ENCODE measurements around the gene CTNNBL1.

Gene CTNNBL1

GRCh38 chr20:37692459-37693166 lies 1.2 kb upstream of the CTNNBL1 start:
- Histone ChIP-seq H3K36me3 (ENCODE audit: control insufficient read depth, insufficient read depth, low read length) (no peaks in the 10 kb centered on the region), H3K4me3 (replicated peaks; ENCODE audit: low read depth, low read length) (no peak overlapping the region), H3K27me3 (replicated peaks; ENCODE audit: control insufficient read depth, insufficient read depth, low read length) (no peaks in the 10 kb centered on the region)
- DNase-seq (ENCODE audit: extremely low read depth, insufficient read length) = no peak
- no peak for TF ChIP-seq CTCF (IDR thresholded peaks at IDR 0.05; ENCODE audit: insufficient read depth, low read length, poor library complexity, severe bottlenecking)

GRCh38 chr20:37693242-37693634 lies 592 bp upstream of the CTNNBL1 start:
- Histone ChIP-seq H3K36me3 (ENCODE audit: control insufficient read depth, insufficient read depth, low read length) (no peaks in the 10 kb centered on the region; the same call in 1 of the 2 replicates), H3K4me3 (replicated peaks; ENCODE audit: low read depth, low read length) (peak overlapping the region; percentile 88), H3K27me3 (replicated peaks; ENCODE audit: control insufficient read depth, insufficient read depth, low read length) (no peaks in the 10 kb centered on the region)
- TF ChIP-seq CTCF (IDR thresholded peaks at IDR 0.05; ENCODE audit: insufficient read depth, low read length, poor library complexity, severe bottlenecking) = no peak
- DNase-seq (ENCODE audit: extremely low read depth, insufficient read length) = no peak

GRCh38 chr20:37695684-37696342 lies 2.0 kb downstream of the CTNNBL1 start:
- no peak for DNase-seq (ENCODE audit: extremely low read depth, insufficient read length)
- no peak for TF ChIP-seq CTCF (IDR thresholded peaks at IDR 0.05; ENCODE audit: insufficient read depth, low read length, poor library complexity, severe bottlenecking)
- no peak overlapping the region for H3K4me3 ChIP-seq (replicated peaks; ENCODE audit: low read depth, low read length)
- no peaks in the 10 kb centered on the region for H3K27me3 ChIP-seq (replicated peaks; ENCODE audit: control insufficient read depth, insufficient read depth, low read length)
- H3K36me3 ChIP-seq (ENCODE audit: control insufficient read depth, insufficient read depth, low read length) = no peaks in the 10 kb centered on the region; the same call in 1 of the 2 replicates

DNA sequence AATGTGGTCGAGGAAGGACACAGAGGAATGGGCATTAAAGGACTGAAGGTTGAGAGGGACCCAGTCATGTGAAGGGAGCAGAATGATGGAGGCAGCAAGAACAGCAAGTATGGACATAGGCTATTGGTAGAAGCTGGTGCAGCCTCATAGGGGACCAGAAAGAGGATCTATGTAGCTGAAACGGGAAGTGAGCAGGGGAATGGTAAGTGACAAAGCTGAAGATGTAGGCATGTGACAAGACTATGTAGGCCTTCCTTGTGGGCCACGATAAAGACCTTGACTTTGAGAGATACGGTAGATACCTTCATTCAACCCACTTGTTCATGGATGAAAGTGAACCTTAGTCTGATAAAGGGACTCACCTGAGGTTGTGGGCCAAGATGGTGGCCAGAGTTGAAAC lies 3.5 kb downstream of the CTNNBL1 start:
- H3K4me3 ChIP-seq (replicated peaks; ENCODE audit: low read depth, low read length) = no peak overlapping the region

DNA sequence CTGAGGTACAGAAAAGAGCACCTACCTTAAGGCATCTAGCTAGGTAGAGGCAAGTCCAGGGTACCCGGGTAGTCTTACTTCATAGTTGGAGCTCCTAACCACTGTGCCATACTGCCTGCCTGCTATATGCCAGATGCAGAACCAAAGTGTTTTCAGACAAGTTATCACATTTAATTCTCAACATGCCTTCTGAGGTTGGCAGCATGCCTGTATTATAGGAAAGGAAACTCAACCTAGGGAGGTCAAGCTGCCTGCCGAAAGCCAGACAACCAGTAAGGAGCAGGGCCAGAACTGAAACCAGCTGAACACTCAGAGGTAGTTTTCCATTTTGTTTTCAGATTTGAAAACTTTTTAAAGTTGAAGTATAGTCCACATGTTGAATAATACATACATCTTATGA lies 5.4 kb downstream of the CTNNBL1 start:
- no peak for TF ChIP-seq CTCF (IDR thresholded peaks at IDR 0.05; ENCODE audit: insufficient read depth, low read length, poor library complexity, severe bottlenecking)
- H3K27me3 ChIP-seq (replicated peaks; ENCODE audit: control insufficient read depth, insufficient read depth, low read length) = no peaks in the 10 kb centered on the region
- no peak for DNase-seq (ENCODE audit: extremely low read depth, insufficient read length)
- H3K4me3 ChIP-seq (replicated peaks; ENCODE audit: low read depth, low read length) = no peak overlapping the region
- H3K36me3 ChIP-seq (ENCODE audit: control insufficient read depth, insufficient read depth, low read length) = no peaks in the 10 kb centered on the region; the same call in 1 of the 2 replicates

More for the DNA sequence above, 3.5 kb downstream of the CTNNBL1 start:
- Histone ChIP-seq H3K36me3 (ENCODE audit: control insufficient read depth, insufficient read depth, low read length) (no peaks in the 10 kb centered on the region; the same call in 1 of the 2 replicates), H3K27me3 (replicated peaks; ENCODE audit: control insufficient read depth, insufficient read depth, low read length) (no peaks in the 10 kb centered on the region)
- peak; percentile 36 for DNase-seq (ENCODE audit: extremely low read depth, insufficient read length)
- no peak for TF ChIP-seq CTCF (IDR thresholded peaks at IDR 0.05; ENCODE audit: insufficient read depth, low read length, poor library complexity, severe bottlenecking)

Measured in GM06990 (cell line).